Measurements from ENCODE around the gene GALNT18. TPM values are rescaled to one million over a fixed set of nuclear protein-coding genes. Genes with fewer than 3 reads are reported as not detected.

The GALNT18 gene
- total RNA-seq, 1 donor from 2014 or later = 0.53 TPM

DNA sequence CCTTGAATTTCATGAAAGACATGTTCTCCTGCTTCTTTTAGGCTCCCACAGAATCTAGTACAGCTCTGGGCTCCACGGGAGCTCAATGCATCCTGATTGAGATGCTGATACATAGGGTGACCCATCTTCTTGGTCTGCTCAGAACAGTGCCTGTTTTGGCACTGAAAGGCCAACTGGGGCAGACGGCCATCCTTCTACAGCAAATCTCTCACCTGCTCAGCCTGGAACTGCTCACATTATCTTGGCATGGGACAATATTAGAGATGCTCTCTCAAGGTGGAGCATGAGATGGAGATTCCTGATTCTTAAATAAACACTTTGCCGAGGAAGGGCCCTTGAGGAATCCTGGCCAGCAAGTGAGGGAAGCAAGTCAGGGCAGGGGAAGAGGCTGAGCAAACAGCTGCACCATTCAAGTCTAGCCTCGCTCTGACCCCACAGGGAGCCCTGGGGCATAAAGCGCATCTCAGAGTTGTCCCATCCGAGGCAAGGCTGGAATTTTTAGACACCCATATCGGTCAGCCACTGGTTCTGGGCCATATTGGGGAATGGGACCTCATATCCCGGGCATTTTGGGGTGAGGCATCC lies 210.3 kb downstream of the GALNT18 start:
- no peak for DNase-seq (ENCODE audit: low read depth, low spot score)

DNA sequence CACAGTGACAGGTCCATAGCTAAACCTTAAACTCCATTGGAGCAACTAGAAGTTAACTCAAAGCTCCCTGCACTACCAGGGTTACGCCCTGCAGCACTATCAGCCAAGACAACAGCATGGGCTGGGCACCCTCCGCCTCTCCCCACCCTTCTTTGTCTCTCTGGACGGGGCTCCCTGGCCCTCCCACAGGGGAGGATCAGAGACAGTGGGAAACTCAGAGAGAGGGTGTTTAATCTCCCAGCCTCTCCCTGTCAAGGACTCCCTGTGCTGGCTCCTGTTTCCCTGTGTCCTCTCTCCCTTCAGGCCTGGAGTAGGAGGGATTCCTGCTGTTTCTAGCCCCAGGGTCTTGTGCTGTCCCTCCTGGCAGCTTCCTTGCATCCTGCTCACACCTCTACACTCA lies 211.9 kb downstream of the GALNT18 start:
- no peak for DNase-seq (ENCODE audit: low read depth, low spot score)

GRCh38 chr11:11409224-11409623 lies 212.6 kb downstream of the GALNT18 start:
- no peak for DNase-seq (ENCODE audit: low read depth, low spot score)

DNA sequence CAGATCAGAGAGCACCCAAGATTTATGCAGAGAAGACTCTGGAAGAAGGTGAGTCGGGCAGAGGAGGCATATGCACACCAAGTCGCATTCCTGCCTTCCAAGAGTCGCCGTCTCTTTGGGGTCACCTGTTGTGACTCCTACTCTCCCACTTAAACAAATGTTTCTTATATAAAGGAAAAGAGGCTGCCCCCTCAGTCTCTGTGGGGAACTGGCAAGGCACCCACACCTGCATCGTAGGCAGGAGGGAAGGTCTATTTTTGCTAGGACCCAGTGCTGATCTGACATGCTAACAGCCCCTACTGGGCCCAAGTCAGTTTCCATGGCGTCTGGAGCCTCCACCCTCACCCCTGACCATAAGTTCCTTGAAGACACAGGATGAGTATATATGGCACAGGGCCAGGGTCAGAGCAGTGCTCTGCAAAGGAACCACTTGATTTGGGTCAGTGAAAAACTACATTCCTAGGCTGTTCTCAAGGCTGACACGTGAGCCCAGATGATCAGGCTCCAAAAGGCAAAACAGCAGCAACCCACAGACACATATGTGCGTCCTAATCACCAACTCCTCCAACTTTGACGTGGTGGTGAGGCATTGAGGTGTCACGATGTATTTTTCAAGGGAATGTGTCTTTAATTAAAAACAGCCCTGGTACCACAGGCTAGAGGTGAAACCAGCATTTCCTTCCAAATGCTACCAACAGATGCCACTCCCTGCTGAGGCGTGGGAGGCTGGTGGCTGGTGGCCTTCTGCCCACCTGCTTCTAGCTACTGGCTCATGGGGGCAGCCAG lies 213.2 kb downstream of the GALNT18 start:
- DNase-seq (ENCODE audit: low read depth, low spot score) = no peak

- DNase-seq (ENCODE audit: low read depth, low spot score) = no peak
Observed at GRCh38 chr11:11407763-11408084, 214.1 kb downstream of the GALNT18 start.

GRCh38 chr11:11407065-11407762 lies 214.6 kb downstream of the GALNT18 start:
- no peak for DNase-seq (ENCODE audit: low read depth, low spot score)

DNA sequence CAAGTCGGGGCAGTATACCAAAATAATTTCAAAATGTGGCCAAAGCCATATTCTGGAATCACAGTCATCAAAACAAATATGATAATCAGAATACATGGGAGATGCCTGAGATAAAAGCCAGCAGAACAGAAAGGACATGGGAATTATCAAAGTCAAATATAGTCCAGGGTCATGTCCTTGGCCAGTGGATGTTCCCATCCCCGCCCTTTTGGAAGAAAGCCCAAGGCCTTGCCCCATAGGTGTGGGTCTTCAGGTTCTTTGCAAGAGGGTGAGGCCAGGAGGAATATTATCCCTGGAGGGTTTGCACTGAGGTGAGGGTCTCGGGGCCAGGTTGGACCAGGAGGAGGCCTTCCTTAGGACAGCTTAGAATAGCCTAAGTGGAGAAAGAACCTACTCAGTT lies 215.2 kb downstream of the GALNT18 start:
- DNase-seq (ENCODE audit: low read depth, low spot score) = no peak

DNA sequence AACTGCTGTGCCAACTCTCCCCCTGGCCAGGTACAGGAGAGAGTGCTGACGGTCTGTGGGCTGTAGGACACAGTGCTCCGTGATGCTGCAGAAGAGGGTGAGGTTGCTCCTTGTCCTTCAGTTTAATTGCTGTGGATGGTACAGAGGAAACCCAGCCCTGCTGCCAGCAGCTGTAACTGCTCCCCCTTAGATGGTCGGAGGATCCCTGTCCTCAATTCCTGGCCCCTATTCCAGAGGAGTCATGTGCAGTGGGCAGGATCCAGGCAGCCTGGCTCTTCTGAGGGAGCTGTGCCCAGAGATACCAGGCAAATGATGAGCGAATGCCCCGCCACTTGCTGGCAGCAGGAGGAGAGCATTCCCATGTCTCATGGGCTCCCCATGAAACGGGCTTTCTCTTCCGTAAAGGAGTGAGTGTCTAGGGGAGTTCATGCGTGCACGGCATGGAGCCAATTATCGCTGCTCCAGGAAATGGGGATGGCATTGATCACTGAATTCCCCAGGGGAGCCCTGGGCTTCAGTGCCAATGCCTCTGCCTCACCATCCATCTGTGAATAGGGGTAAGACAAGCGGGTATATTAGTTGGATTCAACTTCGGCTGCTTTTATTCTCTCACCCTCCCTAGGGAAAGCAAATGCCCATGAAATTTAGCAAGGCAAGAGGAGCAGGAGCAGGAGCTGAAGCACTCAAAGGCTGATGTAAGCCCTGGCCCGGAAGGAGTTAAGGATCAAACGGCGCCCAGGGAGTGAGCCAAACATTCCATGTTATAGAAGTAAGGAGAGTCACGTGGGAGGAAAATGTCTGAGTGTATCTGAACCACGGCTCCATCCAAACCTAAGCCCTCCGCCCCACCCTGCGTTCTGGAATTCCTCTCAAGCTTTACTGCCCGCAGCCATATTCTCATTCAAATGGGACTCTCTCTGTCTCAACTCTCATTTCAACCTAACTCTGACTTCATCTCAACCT lies 217.8 kb downstream of the GALNT18 start:
- no peak for DNase-seq (ENCODE audit: low read depth, low spot score)

DNA sequence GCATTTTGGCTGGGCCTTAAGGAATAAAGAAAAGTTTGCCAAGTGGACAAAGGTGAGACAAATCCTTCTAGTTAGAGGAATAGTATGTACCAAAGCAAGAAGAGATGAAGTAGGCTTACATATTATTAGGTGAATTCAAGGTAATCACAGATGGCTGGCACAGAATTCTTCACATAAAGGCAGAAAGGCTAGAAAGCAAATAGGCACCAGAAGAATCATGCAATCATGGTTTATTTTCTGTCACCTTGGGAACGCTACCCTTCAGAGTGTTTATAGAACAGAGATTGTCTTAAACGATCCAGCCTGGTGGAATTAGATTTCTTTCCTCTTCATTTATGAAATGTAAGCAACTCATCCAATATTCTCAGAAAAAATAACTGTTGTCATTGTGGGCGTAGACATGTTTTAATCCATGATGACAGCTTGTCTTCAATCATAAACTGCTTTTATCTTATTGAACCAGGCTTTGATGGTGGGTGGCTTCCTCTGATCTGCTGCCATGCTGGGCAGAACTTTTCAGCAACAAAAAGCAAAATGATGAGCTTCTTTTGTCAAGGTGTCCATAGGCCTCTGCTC lies 219.8 kb downstream of the GALNT18 start:
- DNase-seq (ENCODE audit: low read depth, low spot score) = no peak

- no peak for DNase-seq (ENCODE audit: low read depth, low spot score)
Observed at GRCh38 chr11:11400635-11401232, 221.1 kb downstream of the GALNT18 start.

GRCh38 chr11:11400121-11400520 lies 221.7 kb downstream of the GALNT18 start:
- DNase-seq (ENCODE audit: low read depth, low spot score) = no peak

DNA sequence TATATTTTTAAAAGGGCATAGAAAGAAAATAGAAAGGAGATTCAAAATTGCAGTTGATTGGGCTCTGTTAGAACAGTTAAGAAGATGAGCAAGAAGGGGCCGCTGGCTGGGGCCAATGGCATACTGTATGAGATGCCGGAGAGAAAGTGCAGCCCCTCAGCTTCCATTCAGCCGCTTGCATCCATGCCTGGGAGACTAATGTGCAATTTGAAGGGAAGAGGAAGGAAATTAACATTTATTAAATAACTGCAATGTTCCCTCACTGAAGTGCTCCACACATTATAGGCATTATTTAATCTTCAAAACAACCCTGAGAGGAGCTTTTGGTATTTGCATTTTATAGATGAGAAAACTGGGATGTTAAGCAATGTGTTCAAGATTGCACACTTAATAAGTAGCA lies 224.0 kb downstream of the GALNT18 start:
- no peak for DNase-seq (ENCODE audit: low read depth, low spot score)

GRCh38 chr11:11397036-11397415 lies 224.8 kb downstream of the GALNT18 start:
- no peak for DNase-seq (ENCODE audit: low read depth, low spot score)

DNA sequence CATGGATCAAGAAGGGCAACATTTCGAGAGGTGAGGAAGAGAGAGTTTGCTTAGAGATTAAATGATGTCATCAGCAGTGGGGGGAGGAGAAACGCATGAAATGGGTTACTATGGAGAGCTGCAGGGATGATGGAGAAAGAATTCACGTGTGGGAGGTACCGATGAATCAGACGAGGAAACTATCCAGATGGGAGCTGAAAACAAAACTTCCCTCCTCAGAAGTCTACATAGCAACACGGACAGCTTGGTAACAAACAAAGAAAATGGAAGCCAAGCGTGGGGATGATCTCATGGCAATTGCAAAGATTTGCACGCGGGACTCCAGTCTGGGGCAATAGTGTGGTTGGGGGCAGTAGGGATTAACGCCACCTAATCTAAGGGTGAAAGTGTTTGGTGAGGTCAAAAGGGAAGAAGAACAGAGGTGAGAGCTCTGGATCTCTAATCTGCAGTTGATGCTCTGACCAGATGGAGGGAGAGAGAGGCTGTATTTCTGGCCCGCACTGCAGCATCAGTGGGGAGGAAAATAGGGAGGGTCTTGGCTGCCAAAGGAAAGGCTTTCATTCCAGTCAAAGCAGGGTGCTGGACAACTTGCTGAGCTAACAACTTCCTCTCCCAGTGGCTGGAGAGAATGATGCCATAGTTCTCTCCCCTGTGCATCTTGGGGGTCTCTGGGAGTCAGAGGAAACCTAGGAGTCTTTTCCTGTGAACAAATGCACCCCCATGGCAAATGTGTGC lies 225.3 kb downstream of the GALNT18 start:
- no peak for DNase-seq (ENCODE audit: low read depth, low spot score)

DNA sequence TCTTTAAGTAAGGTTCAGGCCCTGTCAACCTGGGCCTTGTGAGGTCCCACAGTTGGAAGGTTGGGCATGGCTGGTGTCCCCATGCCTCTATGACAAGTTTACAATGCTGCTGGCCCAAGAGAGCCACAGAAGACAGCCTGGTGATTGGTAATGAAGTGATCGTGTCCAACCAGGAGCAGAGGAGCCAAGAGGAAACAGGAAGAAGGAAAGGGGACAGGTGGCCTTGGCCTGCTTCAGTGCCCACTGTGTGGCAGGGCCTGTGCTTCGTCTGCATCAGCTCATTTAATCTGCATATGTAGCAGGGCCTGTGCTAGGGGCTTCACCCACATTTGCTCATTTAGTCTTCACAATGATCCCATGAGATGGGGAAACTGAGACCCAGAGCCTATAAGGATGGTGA lies 226.7 kb downstream of the GALNT18 start:
- DNase-seq (ENCODE audit: low read depth, low spot score) = no peak

DNA sequence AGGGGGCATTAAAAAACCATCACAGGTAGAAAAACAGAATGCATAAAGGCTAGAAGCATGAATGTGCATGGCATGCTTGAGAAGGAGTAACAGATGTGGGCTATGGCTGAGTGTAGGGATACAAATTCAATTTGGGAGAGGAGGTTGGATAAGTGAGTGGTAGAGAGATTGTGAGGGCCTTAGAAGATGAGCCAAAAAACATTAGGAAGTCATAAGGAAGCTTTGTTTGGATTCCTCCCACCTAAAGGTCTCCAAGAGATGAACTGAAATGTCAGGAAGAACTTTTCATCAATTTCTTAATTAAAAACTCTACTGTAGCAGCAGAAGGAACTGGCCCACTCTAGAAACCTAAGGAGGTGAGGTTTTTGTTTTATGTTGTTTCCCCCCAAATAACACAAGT lies 227.6 kb downstream of the GALNT18 start:
- DNase-seq (ENCODE audit: low read depth, low spot score) = no peak

GRCh38 chr11:11391796-11392463 lies 229.9 kb downstream of the GALNT18 start:
- peak; percentile 71 for DNase-seq (ENCODE audit: low read depth, low spot score)

DNA sequence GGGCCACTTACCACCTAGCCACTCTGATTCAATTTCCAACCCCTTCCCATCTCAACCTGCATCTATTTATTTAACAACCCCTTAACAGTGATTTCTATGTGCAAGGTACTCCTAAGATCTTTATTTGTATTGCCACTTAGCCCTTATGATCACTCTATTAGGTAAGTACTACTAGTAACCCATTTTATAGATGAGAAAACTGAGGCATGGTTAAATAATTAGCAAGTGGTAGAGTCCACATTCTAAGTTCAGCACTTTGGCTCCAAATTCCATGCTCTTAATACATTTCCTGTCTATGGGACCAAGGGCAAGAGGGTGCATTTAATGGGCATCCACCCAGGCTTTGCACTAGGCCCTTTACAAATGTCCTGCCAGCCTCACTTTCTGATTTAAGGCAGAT lies 230.6 kb downstream of the GALNT18 start:
- DNase-seq (ENCODE audit: low read depth, low spot score) = no peak

GRCh38 chr11:11390068-11390771 lies 231.6 kb downstream of the GALNT18 start:
- no peak for DNase-seq (ENCODE audit: low read depth, low spot score)
